ENCODE measurements around the gene LY86. TPM values are rescaled to one million over a fixed set of nuclear protein-coding genes. Genes with fewer than 3 reads are reported as not detected.

Gene LY86
- total and polyA plus RNA-seq, 2 donors (not counting 3 experiments of a cell fraction or from before 2014, with no cell fraction given) = not detected

- H3K4me2 ChIP-seq (ENCODE audit: insufficient read depth, low read length) = no peak overlapping the region
- ChIA-PET POLR2A (no interaction called here), CTCF (interaction anchor here (3.4 kb wide), 1 partner anchor 11 kb away, joined by 45 read pairs; no protein-coding TSS in a partner anchor)
- no peak overlapping the region for H3K9ac ChIP-seq (replicated peaks; ENCODE audit: extremely low read depth, insufficient read depth, low read length)
- DNase-seq (ENCODE audit: low read depth, low spot score) (no peak), FAIRE-seq (no peak)
- H3K79me2 ChIP-seq (ENCODE audit: control insufficient read depth, insufficient read depth, low read length) = no peaks in the 10 kb centered on the region
- TF ChIP-seq, protein P1, sequence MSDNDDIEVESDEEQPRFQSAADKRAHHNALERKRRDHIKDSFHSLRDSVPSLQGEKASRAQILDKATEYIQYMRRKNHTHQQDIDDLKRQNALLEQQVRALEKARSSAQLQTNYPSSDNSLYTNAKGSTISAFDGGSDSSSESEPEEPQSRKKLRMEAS (IDR thresholded peaks at IDR 0.05; ENCODE audit: insufficient read depth, insufficient read length) = no peak
- TF ChIP-seq JUN (IDR thresholded peaks at IDR 0.05; ENCODE audit: borderline replicate concordance, insufficient read depth, insufficient read length, low read depth) = no peak
- no peak for TF ChIP-seq GATA2 (IDR thresholded peaks at IDR 0.05; ENCODE audit: insufficient read depth, insufficient read length, low read depth, low read length)
- TF ChIP-seq EZH2 (IDR thresholded peaks at IDR 0.05; ENCODE audit: borderline replicate concordance, low read depth, low read length, severe bottlenecking) = no peak
- TF ChIP-seq, protein P2, sequence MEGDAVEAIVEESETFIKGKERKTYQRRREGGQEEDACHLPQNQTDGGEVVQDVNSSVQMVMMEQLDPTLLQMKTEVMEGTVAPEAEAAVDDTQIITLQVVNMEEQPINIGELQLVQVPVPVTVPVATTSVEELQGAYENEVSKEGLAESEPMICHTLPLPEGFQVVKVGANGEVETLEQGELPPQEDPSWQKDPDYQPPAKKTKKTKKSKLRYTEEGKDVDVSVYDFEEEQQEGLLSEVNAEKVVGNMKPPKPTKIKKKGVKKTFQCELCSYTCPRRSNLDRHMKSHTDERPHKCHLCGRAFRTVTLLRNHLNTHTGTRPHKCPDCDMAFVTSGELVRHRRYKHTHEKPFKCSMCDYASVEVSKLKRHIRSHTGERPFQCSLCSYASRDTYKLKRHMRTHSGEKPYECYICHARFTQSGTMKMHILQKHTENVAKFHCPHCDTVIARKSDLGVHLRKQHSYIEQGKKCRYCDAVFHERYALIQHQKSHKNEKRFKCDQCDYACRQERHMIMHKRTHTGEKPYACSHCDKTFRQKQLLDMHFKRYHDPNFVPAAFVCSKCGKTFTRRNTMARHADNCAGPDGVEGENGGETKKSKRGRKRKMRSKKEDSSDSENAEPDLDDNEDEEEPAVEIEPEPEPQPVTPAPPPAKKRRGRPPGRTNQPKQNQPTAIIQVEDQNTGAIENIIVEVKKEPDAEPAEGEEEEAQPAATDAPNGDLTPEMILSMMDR (IDR thresholded peaks at IDR 0.05; ENCODE audit: extremely low read depth in 1 of 2, insufficient read depth in 1 of 2, low read depth in 1 of 2, low read length in 2 of 2) = no peak
- TF ChIP-seq MYC (IDR thresholded peaks at IDR 0.05; ENCODE audit: low read depth, low read length) = no peak
- no peak for TF ChIP-seq POLR2AphosphoS5 (IDR thresholded peaks at IDR 0.05; ENCODE audit: insufficient read depth, low read depth, low read length)
- TF ChIP-seq FOS (IDR thresholded peaks at IDR 0.05; ENCODE audit: borderline replicate concordance, insufficient read depth, low read length) = no peak
- TF ChIP-seq POLR2A (IDR thresholded peaks at IDR 0.05; ENCODE audit: low read depth, low read length) = no peak
- BruUV-seq (replicated peaks) = no TSS peak
- dilution Hi-C loops (cut with MboI; ENCODE audit: extremely low pct_ligation_motif_present, low sequenced_read_pairs) (no loop called here), intact Hi-C loops (cut with micrococcal nuclease) (loop anchor here (5.0 kb wide), 3 partner anchors 142 to 457 kb away; no protein-coding TSS in a partner anchor)
- no peaks in the 10 kb centered on the region for H4K20me1 ChIP-seq (replicated peaks; ENCODE audit: control insufficient read depth, extremely low read depth, insufficient read depth, low read length)
- H3K4me1 ChIP-seq (ENCODE audit: control insufficient read depth, extremely low read depth, insufficient read depth, low read length) = peaks cover 39% of the 10 kb centered on the region
- H3K4me3 ChIP-seq (replicated peaks in 1 of 3; ENCODE audit: insufficient read depth in 1 of 3, low read depth in 1 of 3, low read length in 3 of 3) = no peak overlapping the region
- H3K27me3 ChIP-seq (ENCODE audit: control insufficient read depth in 2 of 2, insufficient read depth in 2 of 2, low read length in 2 of 2) = peaks cover 8 to 10% of the 10 kb centered on the region in 2 experiments
- H3K9me3 ChIP-seq (replicated peaks; ENCODE audit: control insufficient read depth, insufficient read depth, low read length) = no peaks in the 10 kb centered on the region
- no peaks in the 10 kb centered on the region for H3K36me3 ChIP-seq (ENCODE audit: control insufficient read depth in 2 of 2, extremely low read depth in 1 of 2, insufficient read depth in 2 of 2, low read length in 2 of 2)
- H3K9me1 ChIP-seq (replicated peaks; ENCODE audit: control insufficient read depth, extremely low read depth, insufficient read depth, low read length) = no peaks in the 10 kb centered on the region
- no peak overlapping the region for H2AFZ ChIP-seq (ENCODE audit: low read depth, low read length)
- H3K27ac ChIP-seq (ENCODE audit: insufficient read depth, low read depth, low read length) = no peak overlapping the region
These were observed 96.9 kb downstream of the LY86 start for GRCh38 chr6:6685249-6686040.
